Endothelial cell of umbilical vein (primary cell): ENCODE results near the gene KCNH2. TPM values are rescaled to one million over a fixed set of nuclear protein-coding genes. Genes with fewer than 3 reads are reported as not detected.

Experiments used
- BruUV-seq: library from RNA; stranded (reverse); fragments of 400-500 nt; replicated peaks from 2 replicates; lab custom pipeline; 2021; lab: Mats Ljungman, UMichigan
- CTCF ChIA-PET: fragments of 300-600, 350-600 bp; sonication (Branson Sonifier 250); formaldehyde crosslinking; loops from one replicate; lab custom pipeline; 2021; ENCODE audit warnings: antibody characterized with exemption, inconsistent platforms; lab: Charles Lee
- POLR2A ChIA-PET: fragments of 300-600, 350-600 bp; sonication (Branson Sonifier 250); formaldehyde crosslinking; loops from one replicate; lab custom pipeline; 2021; ENCODE audit warnings: antibody characterized with exemption, inconsistent platforms; lab: Charles Lee
- DNase-seq: peaks from one replicate; pipeline ENCODE4 v3.0.0-alpha.2; 2011; ENCODE audit warnings: low read depth, low spot score
- FAIRE-seq: peaks from 2 replicates; lab custom pipeline; 2011; peaks lifted over from hg19 to GRCh38; lab: Jason Lieb, UNC
- H2AFZ ChIP-seq: 2 replicates; pipeline ENCODE4 v1.6.0; 2012; ENCODE audit warnings: low read depth, low read length, control low read depth, inconsistent platforms
- H3K27ac ChIP-seq: 2 replicates; pipeline ENCODE4 v1.5.1; 2011; ENCODE audit warnings: low read depth, mild to moderate bottlenecking, control low read depth, low read length, moderate library complexity; ENCODE audit not compliant: insufficient read depth
- H3K27me3 ChIP-seq, 2 experiments: 2 replicates each; pipeline versions ENCODE4 v1.6.0 to v1.6.1; 2011; ENCODE audit warnings: low read length in 2 of 2, mixed read lengths in 1 of 2; ENCODE audit not compliant: control insufficient read depth in 2 of 2, insufficient read depth in 2 of 2
- H3K36me3 ChIP-seq, 2 experiments: 2 replicates in 1 of 2; 3 replicates in 1 of 2; pipeline ENCODE4 v1.5.1; 2011; ENCODE audit warnings: low read length in 2 of 2, mild to moderate bottlenecking in 1 of 2, moderate library complexity in 1 of 2; ENCODE audit not compliant: control insufficient read depth in 2 of 2, insufficient read depth in 2 of 2; ENCODE audit errors: extremely low read depth in 1 of 2
- H3K4me1 ChIP-seq: 3 replicates; pipeline ENCODE4 v1.5.1; 2011; ENCODE audit warnings: mild to moderate bottlenecking, low read length; ENCODE audit not compliant: control insufficient read depth, insufficient read depth; ENCODE audit errors: extremely low read depth
- H3K4me2 ChIP-seq: 2 replicates; pipeline ENCODE4 v1.6.1; 2011; ENCODE audit warnings: low read length, control low read depth, mixed read lengths; ENCODE audit not compliant: insufficient read depth
- H3K4me3 ChIP-seq, 3 experiments: fragments of 200-600 bp in 1 of 3; sonication (generic), shearing (Covaris generic) in 1 of 3; replicated peaks in 1 of 3; 2 replicates each; pipeline ENCODE4 v1.5.1; 2011 to 2016; ENCODE audit warnings: control low read depth in 3 of 3, low read length in 3 of 3, mild to moderate bottlenecking in 2 of 3, inconsistent platforms in 1 of 3, low read depth in 1 of 3, moderate library complexity in 1 of 3; ENCODE audit not compliant: insufficient read depth in 1 of 3
- H3K79me2 ChIP-seq: 2 replicates; pipeline ENCODE4 v1.6.0; 2012; ENCODE audit warnings: low read length, inconsistent platforms; ENCODE audit not compliant: control insufficient read depth, insufficient read depth
- H3K9ac ChIP-seq: replicated peaks from 2 replicates; pipeline ENCODE3; 2011; ENCODE audit warnings: low read length, control low read depth; ENCODE audit not compliant: insufficient read depth; ENCODE audit errors: extremely low read depth
- H3K9me1 ChIP-seq: replicated peaks from 3 replicates; pipeline ENCODE4 v1.6.0; 2011; ENCODE audit warnings: mild to moderate bottlenecking, low read length; ENCODE audit not compliant: control insufficient read depth, insufficient read depth; ENCODE audit errors: extremely low read depth
- H3K9me3 ChIP-seq: replicated peaks from 2 replicates; pipeline ENCODE4 v1.5.1; 2012; ENCODE audit warnings: low read length, inconsistent platforms; ENCODE audit not compliant: control insufficient read depth, insufficient read depth
- H4K20me1 ChIP-seq: replicated peaks from 2 replicates; pipeline ENCODE3; 2011; ENCODE audit warnings: mild to moderate bottlenecking, low read length; ENCODE audit not compliant: control insufficient read depth, insufficient read depth; ENCODE audit errors: extremely low read depth
- FOS ChIP-seq: IDR thresholded peaks from 2 replicates; pipeline ENCODE4 v1.6.1; 2011; ENCODE audit warnings: mild to moderate bottlenecking, low read length, moderate library complexity, borderline replicate concordance; ENCODE audit not compliant: insufficient read depth
- GATA2 ChIP-seq: IDR thresholded peaks from 2 replicates; pipeline ENCODE4 v1.7.0; 2011; ENCODE audit warnings: low read depth, mild to moderate bottlenecking, moderate library complexity, mixed read lengths, low read length; ENCODE audit not compliant: insufficient read length, insufficient read depth
- JUN ChIP-seq: IDR thresholded peaks from 2 replicates; pipeline ENCODE4 v1.6.1; 2011; ENCODE audit warnings: borderline replicate concordance, low read depth; ENCODE audit not compliant: insufficient read length, insufficient read depth
- MAX ChIP-seq: IDR thresholded peaks from 2 replicates; pipeline ENCODE4 v1.6.1; 2011; ENCODE audit not compliant: insufficient read depth, insufficient read length
- MYC ChIP-seq: IDR thresholded peaks from one replicate; pipeline ENCODE4 v1.6.1; 2011; ENCODE audit warnings: mild to moderate bottlenecking, low read depth, low read length
- POLR2A ChIP-seq: IDR thresholded peaks from 2 replicates; pipeline ENCODE4 v1.6.1; 2012; ENCODE audit warnings: low read depth, mild to moderate bottlenecking, control low read depth, low read length
- POLR2AphosphoS5 ChIP-seq: IDR thresholded peaks from 2 replicates; pipeline ENCODE4 v1.6.1; 2012; ENCODE audit warnings: low read depth, mild to moderate bottlenecking, control low read depth, low read length, moderate library complexity; ENCODE audit not compliant: insufficient read depth
- dilution Hi-C: fragments of 300-500 bp; cut with MboI; formaldehyde crosslinking; loops from one replicate; pipeline ENCODE4 v1.15.0; 2019; ENCODE audit warnings: low sequenced_read_pairs; ENCODE audit not compliant: extremely low pct_ligation_motif_present
- intact Hi-C: fragments of 100-400 bp; cut with micrococcal nuclease; formaldehyde crosslinking; loops from one replicate; pipeline ENCODE4 v1.10.0; 2022
- polyA plus RNA-seq, 4 experiments: library from polyadenylated mRNA; depleted of rRNA in 3 of 4; stranded (reverse) in 3 of 4; unstranded in 1 of 4; fragments of >200 nt; gene quantifications; 2 replicates each; pipeline versions ENCODE4 v1.2.1 to v1.2.3, GENCODE V29; 2011 to 2012; ENCODE audit warnings: missing spikeins in 1 of 4
- total RNA-seq: library from RNA; stranded (reverse); gene quantifications from 2 replicates; pipeline ENCODE4 v1.2.3, GENCODE V29; 2021

Gene KCNH2
- total and polyA plus RNA-seq, 2 donors (not counting 3 experiments of a cell fraction or from before 2014, with no cell fraction given): 0.03 to 0.09 TPM

- H3K4me1 ChIP-seq: no peaks in the 10 kb centered on the region
- H4K20me1 ChIP-seq: no peaks in the 10 kb centered on the region
- dilution Hi-C loops (no loop called here), intact Hi-C loops (loop anchor here (5.0 kb wide), 1 partner anchor 42 kb away; no protein-coding TSS in a partner anchor)
- H3K79me2 ChIP-seq: no peaks in the 10 kb centered on the region
- H3K9me1 ChIP-seq: no peaks in the 10 kb centered on the region
- BruUV-seq: no TSS peak
- ChIA-PET CTCF (no interaction called here), POLR2A (no interaction called here)
- no peak overlapping the region for H3K27ac ChIP-seq
- no peak overlapping the region for H2AFZ ChIP-seq
- H3K4me2 ChIP-seq: no peak overlapping the region
- FAIRE-seq: no peak
- DNase-seq: no peak
- H3K9ac ChIP-seq: no peak overlapping the region
- TF ChIP-seq JUN: no peak
- TF ChIP-seq GATA2: no peak
- TF ChIP-seq POLR2AphosphoS5: no peak
- no peak for TF ChIP-seq POLR2A
- no peak for TF ChIP-seq MYC
- TF ChIP-seq MAX: no peak
- no peak for TF ChIP-seq FOS
- no peaks in the 10 kb centered on the region for H3K9me3 ChIP-seq
- peaks cover 7 to 13% of the 10 kb centered on the region in 2 experiments for H3K27me3 ChIP-seq
- no peaks in the 10 kb centered on the region for H3K36me3 ChIP-seq
- H3K4me3 ChIP-seq: no peak overlapping the region
Observed at GRCh38 chr7:150944066-150945042, 33.8 kb downstream of the KCNH2 start.
